Upper lobe of left lung (tissue), 6 donors: ENCODE measurements around the gene PLS3. TPM values are rescaled to one million over a fixed set of nuclear protein-coding genes. Genes with fewer than 3 reads are reported as not detected.

Experiments
- ATAC-seq, 2 donors: fragments of 200-7000 bp; cut with Tn5 transposase; one replicate each; pipeline ENCODE4 v1.9.1; 2022; ENCODE audit warnings: mild to moderate bottlenecking in 2 of 2, moderate library complexity in 2 of 2; ENCODE audit not compliant: low FRiP score in 2 of 2
- DNase-seq, 2 donors: peaks; one replicate each; pipeline ENCODE4 v3.0.0-alpha.2; 2019 to 2020
- H3K27ac ChIP-seq, 4 donors: fragments of 200-600 bp; sonication (generic); one replicate each; pipeline ENCODE4 v1.5.1; 2016 to 2019
- H3K27me3 ChIP-seq, 4 donors: fragments of 200-600 bp; sonication (generic); one replicate each; pipeline ENCODE4 v1.5.1; 2017 to 2019
- H3K36me3 ChIP-seq, 4 donors: fragments of 200-600 bp; sonication (generic); one replicate each; pipeline ENCODE4 v1.5.1; 2016 to 2019
- H3K4me1 ChIP-seq, 4 donors: fragments of 200-600 bp; sonication (generic); one replicate each; pipeline ENCODE4 v1.5.1; 2018 to 2019
- H3K4me3 ChIP-seq, 4 donors: fragments of 200-600 bp; sonication (generic); one replicate each; pipeline ENCODE4 v1.5.1; 2017 to 2019; ENCODE audit warnings: mild to moderate bottlenecking in 2 of 4, moderate library complexity in 1 of 4
- H3K9me3 ChIP-seq, 4 donors: fragments of 200-600 bp; sonication (generic); one replicate each; pipeline ENCODE4 v1.5.1; 2018 to 2019
- EP300 ChIP-seq, 4 donors: sonication (generic); formaldehyde crosslinking; IDR thresholded peaks; one replicate each; pipeline ENCODE4 v1.5.1; 2017; ENCODE audit warnings: antibody characterized with exemption in 4 of 4, control low read depth in 2 of 4
- POLR2A ChIP-seq, 4 donors: fragments of 450-650 bp; IDR thresholded peaks; one replicate each; pipeline ENCODE4 v1.5.1; 2016 to 2017; ENCODE audit warnings: antibody characterized with exemption in 4 of 4, mild to moderate bottlenecking in 2 of 4
- POLR2AphosphoS5 ChIP-seq, 2 donors: sonication (generic); formaldehyde crosslinking; IDR thresholded peaks; one replicate each; pipeline ENCODE4 v1.5.1; 2017; ENCODE audit warnings: antibody characterized with exemption in 2 of 2
- WGBS, 2 donors: methylation state at CpG; one replicate each; pipeline ENCODE4 v1.1.5; 2017 to 2018; 5-methylcytosine and 5-hydroxymethylcytosine counted together
- total RNA-seq, 6 donors: library from RNA; depleted of rRNA in 4 of 6; stranded (reverse); fragments of >200 nt in 4 of 6; gene quantifications; one replicate each; pipeline versions ENCODE4 v1.1.0 to v1.2.1, GENCODE V29; 2016 to 2021
- TF ChIP-seq, protein P1 (sequence below), 6 experiments: fragments of 450-650 bp in 4 of 6; fragments of 200-600 bp in 2 of 6; sonication (generic) in 2 of 6; IDR thresholded peaks; one replicate each; pipeline ENCODE4 v1.5.1; 2016 to 2019; ENCODE audit warnings: antibody characterized with exemption in 6 of 6
- donor health status: DM: no; HTN: no; CAD: no; lungs with moderate emphysema.
- donor health status: DM: no; HTN: yes; CAD: no; lungs with severe emphysema.

PLS3 gene
- total RNA-seq, 6 donors from 2014 or later: 56.6 to 199 (median 157) TPM

DNA sequence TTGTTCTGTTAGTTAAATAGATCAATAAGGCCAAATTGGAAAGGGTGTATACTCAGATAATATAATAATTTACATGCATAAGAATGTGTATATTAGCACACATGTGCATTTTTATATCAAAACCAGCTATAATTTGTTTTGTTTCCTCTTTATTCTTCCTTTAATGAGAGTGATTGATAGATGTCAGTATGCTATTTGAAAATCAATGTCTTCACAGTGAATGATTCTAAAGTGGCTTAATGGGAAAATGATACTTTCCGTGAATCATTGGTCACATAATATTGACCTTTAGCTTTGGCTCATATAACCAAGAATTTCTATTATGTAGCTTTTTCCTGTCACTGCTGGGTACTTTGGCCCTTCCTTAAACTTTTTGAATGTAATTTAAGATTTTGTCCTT is 48.6 kb downstream of the PLS3 start:
- WGBS, 2 donors: 89 to 96% methylated on average over 1 of the region's 1 CpG
- Histone ChIP-seq H3K36me3 (peaks cover 0 to 7% (median 0%) of the 10 kb centered on the region in 4 donors), H3K4me1 (peaks cover 0 to 5% (median 0%) of the 10 kb centered on the region in 4 donors), H3K4me3 (no peak overlapping the region), H3K27me3 (no peaks in the 10 kb centered on the region), H3K9me3 (no peaks in the 10 kb centered on the region), H3K27ac (peak overlapping the region in 1 of 4 donors; percentile 4)
- no peak for TF ChIP-seq EP300 (IDR thresholded peaks at IDR 0.05)
- TF ChIP-seq, protein P1, sequence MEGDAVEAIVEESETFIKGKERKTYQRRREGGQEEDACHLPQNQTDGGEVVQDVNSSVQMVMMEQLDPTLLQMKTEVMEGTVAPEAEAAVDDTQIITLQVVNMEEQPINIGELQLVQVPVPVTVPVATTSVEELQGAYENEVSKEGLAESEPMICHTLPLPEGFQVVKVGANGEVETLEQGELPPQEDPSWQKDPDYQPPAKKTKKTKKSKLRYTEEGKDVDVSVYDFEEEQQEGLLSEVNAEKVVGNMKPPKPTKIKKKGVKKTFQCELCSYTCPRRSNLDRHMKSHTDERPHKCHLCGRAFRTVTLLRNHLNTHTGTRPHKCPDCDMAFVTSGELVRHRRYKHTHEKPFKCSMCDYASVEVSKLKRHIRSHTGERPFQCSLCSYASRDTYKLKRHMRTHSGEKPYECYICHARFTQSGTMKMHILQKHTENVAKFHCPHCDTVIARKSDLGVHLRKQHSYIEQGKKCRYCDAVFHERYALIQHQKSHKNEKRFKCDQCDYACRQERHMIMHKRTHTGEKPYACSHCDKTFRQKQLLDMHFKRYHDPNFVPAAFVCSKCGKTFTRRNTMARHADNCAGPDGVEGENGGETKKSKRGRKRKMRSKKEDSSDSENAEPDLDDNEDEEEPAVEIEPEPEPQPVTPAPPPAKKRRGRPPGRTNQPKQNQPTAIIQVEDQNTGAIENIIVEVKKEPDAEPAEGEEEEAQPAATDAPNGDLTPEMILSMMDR (IDR thresholded peaks at IDR 0.05): no peak
- TF ChIP-seq POLR2AphosphoS5 (IDR thresholded peaks at IDR 0.05): no peak
- TF ChIP-seq POLR2A (IDR thresholded peaks at IDR 0.05): no peak
- ATAC-seq (no peak), DNase-seq (no peak)

DNA sequence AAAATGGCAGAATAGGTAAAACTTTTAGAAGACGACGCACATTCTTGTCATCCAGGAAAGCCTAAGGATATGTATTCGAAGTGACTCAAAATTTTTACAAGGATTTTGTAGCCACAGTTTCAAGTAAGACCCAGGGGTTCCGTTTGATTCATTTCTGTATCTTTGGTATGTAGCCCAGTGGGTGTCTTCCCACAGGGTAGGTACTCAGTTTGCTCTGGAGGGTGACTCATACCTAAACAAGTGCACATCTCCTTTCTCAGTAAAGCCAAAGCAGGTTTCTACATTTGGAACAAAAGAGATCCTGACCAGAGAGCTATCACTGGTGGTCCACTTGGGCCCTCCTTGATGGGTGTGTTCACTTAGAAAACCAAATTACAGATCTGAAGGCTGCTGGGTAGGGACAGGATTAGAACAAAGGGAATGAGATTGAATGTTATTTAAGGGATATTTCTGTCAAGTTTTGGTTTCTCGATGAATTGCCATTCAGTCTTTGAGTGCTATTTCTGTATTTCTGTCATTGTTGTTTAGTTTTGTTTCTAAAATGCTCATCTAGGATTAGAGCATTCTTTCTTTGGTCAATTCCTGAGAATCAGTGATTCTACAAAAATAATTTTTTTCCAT is 56.1 kb downstream of the PLS3 start:
- Histone ChIP-seq H3K36me3 (no peaks in the 10 kb centered on the region), H3K27ac (peak overlapping the region in 3 of 4 donors; percentile 49 to 70 (median 57)), H3K4me1 (peaks cover 0 to 5% (median 1%) of the 10 kb centered on the region in 4 donors), H3K27me3 (no peaks in the 10 kb centered on the region), H3K4me3 (no peak overlapping the region), H3K9me3 (no peaks in the 10 kb centered on the region)
- ATAC-seq (no peak), DNase-seq (no peak)
- TF ChIP-seq, protein P1 (IDR thresholded peaks at IDR 0.05): no peak
- TF ChIP-seq POLR2A (IDR thresholded peaks at IDR 0.05): no peak
- TF ChIP-seq EP300 (IDR thresholded peaks at IDR 0.05): no peak
- TF ChIP-seq POLR2AphosphoS5 (IDR thresholded peaks at IDR 0.05): no peak
- WGBS, 2 donors: 62 to 79% methylated on average over 4 to 5 of the region's 5 CpGs

DNA sequence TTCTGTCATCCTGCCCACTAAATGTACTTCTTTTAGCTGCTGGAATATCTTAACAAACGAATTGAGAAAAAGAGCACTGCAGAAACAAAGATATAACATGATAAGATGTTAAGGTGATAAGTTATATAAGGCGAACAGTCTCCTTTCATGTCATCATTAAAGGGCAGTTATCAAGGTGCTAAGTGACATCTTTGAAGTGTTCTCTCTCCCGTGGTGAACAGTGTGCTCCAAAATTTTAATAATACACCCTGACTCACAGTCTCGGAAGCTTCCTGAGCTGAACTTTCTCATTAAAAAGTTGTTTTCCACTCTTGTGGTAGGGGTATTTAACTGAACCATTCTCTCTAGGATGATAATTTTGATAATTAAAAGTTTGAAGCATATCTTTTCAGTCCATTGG is 61.6 kb downstream of the PLS3 start:
- Histone ChIP-seq H3K27me3 (no peaks in the 10 kb centered on the region), H3K4me1 (peaks cover 0 to 2% (median 0%) of the 10 kb centered on the region in 4 donors), H3K9me3 (no peaks in the 10 kb centered on the region), H3K36me3 (no peaks in the 10 kb centered on the region), H3K27ac (no peak overlapping the region), H3K4me3 (no peak overlapping the region)
- TF ChIP-seq POLR2AphosphoS5 (IDR thresholded peaks at IDR 0.05) (no peak), POLR2A (IDR thresholded peaks at IDR 0.05) (no peak), EP300 (IDR thresholded peaks at IDR 0.05) (no peak)
- TF ChIP-seq, protein P1 (IDR thresholded peaks at IDR 0.05): no peak
- DNase-seq: no peak
- no peak for ATAC-seq
- 51 to 56% methylated on average over 4 of the region's 4 CpGs for WGBS, 2 donors

DNA sequence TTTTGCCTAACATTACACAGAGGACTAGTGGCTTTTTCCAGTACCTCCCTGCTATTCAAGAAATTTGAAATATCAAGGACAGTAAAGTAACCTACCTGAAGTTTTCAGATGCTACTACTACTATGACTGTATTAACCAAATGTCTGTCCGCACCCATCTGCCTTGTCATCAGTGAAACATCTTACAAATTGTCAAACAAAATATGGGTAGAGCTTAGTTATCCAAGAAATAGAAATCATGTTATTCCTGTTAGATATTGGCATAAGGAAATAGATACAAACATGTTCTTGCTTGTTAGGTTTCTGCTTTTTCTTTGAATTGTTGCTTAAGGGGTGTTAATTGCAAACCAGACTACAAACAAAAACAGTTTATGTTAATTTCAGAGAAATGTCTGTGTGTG is 63.9 kb downstream of the PLS3 start:
- 79 to 89% methylated on average over 1 of the region's 1 CpG for WGBS, 2 donors

More for the DNA sequence above, 63.9 kb downstream of the PLS3 start:
- DNase-seq (no peak), ATAC-seq (no peak)
- peaks cover 0 to 2% (median 0%) of the 10 kb centered on the region in 4 donors for H3K4me1 ChIP-seq
- H3K36me3 ChIP-seq: no peaks in the 10 kb centered on the region
- no peak for TF ChIP-seq POLR2AphosphoS5 (IDR thresholded peaks at IDR 0.05)
- TF ChIP-seq EP300 (IDR thresholded peaks at IDR 0.05): no peak
- TF ChIP-seq POLR2A (IDR thresholded peaks at IDR 0.05): no peak
- TF ChIP-seq, protein P1 (IDR thresholded peaks at IDR 0.05): no peak
- H3K4me3 ChIP-seq: no peak overlapping the region
- H3K27me3 ChIP-seq: no peaks in the 10 kb centered on the region
- no peaks in the 10 kb centered on the region for H3K9me3 ChIP-seq
- peak overlapping the region in 1 of 4 donors; percentile 49 for H3K27ac ChIP-seq
